ENCODE data around the gene SULT4A1.

SULT4A1 gene

GRCh38 chr22:43826142-43827002 lies 35.9 kb downstream of the SULT4A1 start:
- Histone ChIP-seq H3K9me3 (no peaks in the 10 kb centered on the region), H3K27ac (no peak overlapping the region), H3K36me3 (no peaks in the 10 kb centered on the region), H3K27me3 (peaks cover 0 to 40% of the 10 kb centered on the region in 2 donors), H3K4me1 (no peaks in the 10 kb centered on the region), H3K4me3 (no peak overlapping the region)
- TF ChIP-seq CTCF (IDR thresholded peaks at IDR 0.05), result no peak
- intact Hi-C loops (cut with DNase I; ENCODE audit: low total_unique reads), result no loop called here
- peak; percentile 20 to 39 for DNase-seq

GRCh38 chr22:43825651-43826050 lies 36.7 kb downstream of the SULT4A1 start:
- Histone ChIP-seq H3K9me3 (no peaks in the 10 kb centered on the region), H3K4me1 (no peaks in the 10 kb centered on the region), H3K4me3 (no peak overlapping the region), H3K27me3 (peaks cover 0 to 44% of the 10 kb centered on the region in 2 donors), H3K36me3 (no peaks in the 10 kb centered on the region), H3K27ac (no peak overlapping the region)
- DNase-seq, result no peak
- intact Hi-C loops (cut with DNase I; ENCODE audit: low total_unique reads), result no loop called here
- no peak for TF ChIP-seq CTCF (IDR thresholded peaks at IDR 0.05)

GRCh38 chr22:43824724-43825420 lies 37.4 kb downstream of the SULT4A1 start:
- H3K4me3 ChIP-seq, result no peak overlapping the region
- TF ChIP-seq CTCF (IDR thresholded peaks at IDR 0.05), result no peak
- no peaks in the 10 kb centered on the region for H3K9me3 ChIP-seq
- no peaks in the 10 kb centered on the region for H3K36me3 ChIP-seq
- no peak overlapping the region for H3K27ac ChIP-seq
- H3K4me1 ChIP-seq, result no peaks in the 10 kb centered on the region
- peak in 1 of 2 donors; percentile 40 for DNase-seq
- H3K27me3 ChIP-seq, result peaks cover 0 to 40% of the 10 kb centered on the region in 2 donors
- intact Hi-C loops (cut with DNase I; ENCODE audit: low total_unique reads), result no loop called here

GRCh38 chr22:43823911-43824665 lies 38.2 kb downstream of the SULT4A1 start:
- peaks cover 0 to 38% of the 10 kb centered on the region in 2 donors for H3K27me3 ChIP-seq

More at GRCh38 chr22:43823911-43824665, 38.2 kb downstream of the SULT4A1 start:
- Histone ChIP-seq H3K4me1 (no peaks in the 10 kb centered on the region), H3K4me3 (no peak overlapping the region), H3K9me3 (no peaks in the 10 kb centered on the region), H3K36me3 (no peaks in the 10 kb centered on the region), H3K27ac (no peak overlapping the region)
- intact Hi-C loops (cut with DNase I; ENCODE audit: low total_unique reads), result no loop called here
- DNase-seq, result peak in 1 of 2 donors; percentile 50
- no peak for TF ChIP-seq CTCF (IDR thresholded peaks at IDR 0.05)
